ENCODE measurements around the gene LPP.

DNA sequence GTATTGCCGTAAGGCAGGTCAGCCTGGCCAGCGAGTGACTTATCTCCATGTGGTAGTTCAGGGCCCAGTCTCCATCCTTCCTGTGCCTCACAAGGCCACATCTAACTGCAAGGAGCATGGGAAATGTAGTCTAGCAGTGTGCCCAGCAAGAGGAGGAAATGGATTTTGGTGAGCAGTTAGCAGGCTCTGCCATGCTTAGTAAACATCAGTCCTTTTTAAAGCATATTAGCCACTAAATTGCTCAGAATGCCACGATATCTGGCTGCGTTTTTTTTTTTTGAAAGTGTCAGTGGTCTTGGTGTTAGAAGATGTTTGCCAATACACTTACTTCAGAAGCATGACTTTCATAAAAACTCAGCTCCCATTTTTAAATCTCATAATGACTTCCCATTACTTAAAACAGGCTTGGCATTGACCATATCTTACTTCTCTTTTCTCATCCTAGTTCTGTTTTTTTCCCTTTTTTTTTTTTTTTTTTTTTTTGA, 547.6 kb downstream of the LPP start:
- TF ChIP-seq, protein P1, sequence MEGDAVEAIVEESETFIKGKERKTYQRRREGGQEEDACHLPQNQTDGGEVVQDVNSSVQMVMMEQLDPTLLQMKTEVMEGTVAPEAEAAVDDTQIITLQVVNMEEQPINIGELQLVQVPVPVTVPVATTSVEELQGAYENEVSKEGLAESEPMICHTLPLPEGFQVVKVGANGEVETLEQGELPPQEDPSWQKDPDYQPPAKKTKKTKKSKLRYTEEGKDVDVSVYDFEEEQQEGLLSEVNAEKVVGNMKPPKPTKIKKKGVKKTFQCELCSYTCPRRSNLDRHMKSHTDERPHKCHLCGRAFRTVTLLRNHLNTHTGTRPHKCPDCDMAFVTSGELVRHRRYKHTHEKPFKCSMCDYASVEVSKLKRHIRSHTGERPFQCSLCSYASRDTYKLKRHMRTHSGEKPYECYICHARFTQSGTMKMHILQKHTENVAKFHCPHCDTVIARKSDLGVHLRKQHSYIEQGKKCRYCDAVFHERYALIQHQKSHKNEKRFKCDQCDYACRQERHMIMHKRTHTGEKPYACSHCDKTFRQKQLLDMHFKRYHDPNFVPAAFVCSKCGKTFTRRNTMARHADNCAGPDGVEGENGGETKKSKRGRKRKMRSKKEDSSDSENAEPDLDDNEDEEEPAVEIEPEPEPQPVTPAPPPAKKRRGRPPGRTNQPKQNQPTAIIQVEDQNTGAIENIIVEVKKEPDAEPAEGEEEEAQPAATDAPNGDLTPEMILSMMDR (IDR thresholded peaks at IDR 0.05; ENCODE audit: borderline replicate concordance, extremely low read depth, low read length, poor library complexity, severe bottlenecking), result no peak
- TF ChIP-seq EZH2 (IDR thresholded peaks at IDR 0.05; ENCODE audit: borderline replicate concordance, low read depth, low read length, severe bottlenecking), result no peak

All from DND-41 (cell line).